ENCODE results near the gene NRXN3.

DNA sequence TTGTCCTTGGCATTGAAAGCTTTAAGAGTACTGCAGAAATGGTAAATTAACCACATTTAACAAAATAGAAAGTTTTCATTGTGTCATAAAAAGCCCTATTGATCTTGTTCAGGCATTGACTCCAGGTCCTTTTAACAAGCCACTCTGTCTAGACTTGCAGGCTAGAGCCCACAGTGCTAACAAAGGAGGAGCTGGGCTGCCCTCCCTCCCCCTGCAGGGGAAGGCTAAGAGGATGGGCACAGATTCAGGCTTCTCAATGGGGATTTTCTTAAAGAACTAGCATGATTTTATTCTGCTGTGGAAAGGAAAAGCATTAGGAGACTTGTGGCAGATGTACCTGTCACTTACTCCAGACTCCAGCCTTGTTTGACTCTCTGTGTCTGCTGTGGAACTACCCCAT lies 463.6 kb downstream of the NRXN3 start:
- TF ChIP-seq, protein P1, sequence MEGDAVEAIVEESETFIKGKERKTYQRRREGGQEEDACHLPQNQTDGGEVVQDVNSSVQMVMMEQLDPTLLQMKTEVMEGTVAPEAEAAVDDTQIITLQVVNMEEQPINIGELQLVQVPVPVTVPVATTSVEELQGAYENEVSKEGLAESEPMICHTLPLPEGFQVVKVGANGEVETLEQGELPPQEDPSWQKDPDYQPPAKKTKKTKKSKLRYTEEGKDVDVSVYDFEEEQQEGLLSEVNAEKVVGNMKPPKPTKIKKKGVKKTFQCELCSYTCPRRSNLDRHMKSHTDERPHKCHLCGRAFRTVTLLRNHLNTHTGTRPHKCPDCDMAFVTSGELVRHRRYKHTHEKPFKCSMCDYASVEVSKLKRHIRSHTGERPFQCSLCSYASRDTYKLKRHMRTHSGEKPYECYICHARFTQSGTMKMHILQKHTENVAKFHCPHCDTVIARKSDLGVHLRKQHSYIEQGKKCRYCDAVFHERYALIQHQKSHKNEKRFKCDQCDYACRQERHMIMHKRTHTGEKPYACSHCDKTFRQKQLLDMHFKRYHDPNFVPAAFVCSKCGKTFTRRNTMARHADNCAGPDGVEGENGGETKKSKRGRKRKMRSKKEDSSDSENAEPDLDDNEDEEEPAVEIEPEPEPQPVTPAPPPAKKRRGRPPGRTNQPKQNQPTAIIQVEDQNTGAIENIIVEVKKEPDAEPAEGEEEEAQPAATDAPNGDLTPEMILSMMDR (IDR thresholded peaks at IDR 0.05), result no peak
- no peak for TF ChIP-seq EZH2 (IDR thresholded peaks at IDR 0.05; ENCODE audit: borderline replicate concordance, insufficient read depth, low read depth, low read length, poor library complexity, severe bottlenecking)
